MCF 10A (cell line): ENCODE data around the gene RAPGEF1. TPM values are rescaled to one million over a fixed set of nuclear protein-coding genes. Genes with fewer than 3 reads are reported as not detected.
"Not testable (repeated sequence)": the region's sequence is repeated elsewhere in the genome, so short reads cannot be mapped to it uniquely, and the experiment has no call there.

Source experiments
- BruUV-seq: library from RNA; stranded (reverse); fragments of 400-500 nt; replicated peaks from 2 replicates; lab custom pipeline; 2021; lab: Mats Ljungman, UMichigan
- CTCF ChIA-PET: fragments of 300-600 bp; sonication (Branson Sonifier 250); formaldehyde crosslinking; extraction: SDS; loops from one replicate; lab custom pipeline; 2021; ENCODE audit warnings: antibody characterized with exemption, inconsistent platforms; lab: Yijun Ruan, JAX
- POLR2A ChIA-PET: fragments of 300-600, 350-650 bp; sonication (Branson Sonifier 250); formaldehyde crosslinking; extraction: SDS; loops from one replicate; lab custom pipeline; 2020; ENCODE audit warnings: antibody characterized with exemption, inconsistent platforms; lab: Yijun Ruan, JAX
- DNase-seq: peaks from one replicate; pipeline ENCODE4 v3.0.0-alpha.2; 2018; ENCODE audit not compliant: unreplicated experiment
- H3K27ac Mint-ChIP-seq: one replicate; pipeline ENCODE4 v1.8.0; 2022; ENCODE audit warnings: mild to moderate bottlenecking, low read depth, mixed read lengths; ENCODE audit not compliant: unreplicated experiment
- H3K27me3 Mint-ChIP-seq: one replicate; pipeline ENCODE4 v1.8.0; 2022; ENCODE audit warnings: mixed read lengths; ENCODE audit not compliant: insufficient read depth, unreplicated experiment
- H3K36me3 Mint-ChIP-seq: one replicate; pipeline ENCODE4 v1.8.0; 2022; ENCODE audit warnings: mild to moderate bottlenecking, moderate library complexity, mixed read lengths; ENCODE audit not compliant: insufficient read depth, unreplicated experiment
- H3K4me1 Mint-ChIP-seq: one replicate; pipeline ENCODE4 v1.8.0; 2022; ENCODE audit warnings: mixed read lengths; ENCODE audit not compliant: insufficient read depth, unreplicated experiment
- H3K4me3 Mint-ChIP-seq: one replicate; pipeline ENCODE4 v1.8.0; 2022; ENCODE audit warnings: mild to moderate bottlenecking, moderate library complexity, mixed read lengths; ENCODE audit not compliant: unreplicated experiment
- H3K9me3 Mint-ChIP-seq: one replicate; pipeline ENCODE4 v1.8.0; 2022; ENCODE audit warnings: mixed read lengths; ENCODE audit not compliant: unreplicated experiment
- CTCF ChIP-seq: fragments of 200-600 bp; IDR thresholded peaks from one replicate; pipeline ENCODE4 v1.8.0; 2022; ENCODE audit warnings: antibody characterized with exemption, mild to moderate bottlenecking; ENCODE audit not compliant: unreplicated experiment
- intact Hi-C: fragments of 100-400 bp; cut with micrococcal nuclease; formaldehyde crosslinking; loops from 2 replicates; pipeline ENCODE4 v1.14.1; 2022
- total RNA-seq: library from RNA; stranded (reverse); gene quantifications from 2 replicates; pipeline ENCODE4 v1.2.3, GENCODE V29; 2022

The RAPGEF1 gene
- total RNA-seq, 1 experiment from 2014 or later = 55.4 TPM

GRCh38 chr9:131663288-131663687 lies 76.6 kb downstream of the RAPGEF1 start:
- BruUV-seq = no TSS peak
- POLR2A ChIA-PET = interaction anchor here (0.7 kb wide), 1 partner anchor 33 kb away, joined by 3 read pairs; no protein-coding TSS in a partner anchor
- DNase-seq = no peak
- Mint-ChIP-seq H3K4me1 (peaks cover 20% of the 10 kb centered on the region), H3K9me3 (peaks cover 8% of the 10 kb centered on the region), H3K27ac (no peak overlapping the region), H3K36me3 (peaks cover 6% of the 10 kb centered on the region), H3K27me3 (no peaks in the 10 kb centered on the region), H3K4me3 (no peak overlapping the region)
- intact Hi-C loops = no loop called here
- no peak for TF ChIP-seq CTCF
- CTCF ChIA-PET = no interaction called here

GRCh38 chr9:131662289-131662621 lies 77.6 kb downstream of the RAPGEF1 start:
- BruUV-seq, H3K36me3 Mint-ChIP-seq, H3K27me3 Mint-ChIP-seq, H3K27ac Mint-ChIP-seq, CTCF ChIA-PET, intact Hi-C loops, DNase-seq, H3K4me3 Mint-ChIP-seq, H3K9me3 Mint-ChIP-seq: not testable (repeated sequence)
- peaks cover 24% of the 10 kb centered on the region for H3K4me1 Mint-ChIP-seq
- POLR2A ChIA-PET = interaction anchor here (0.6 to 0.7 kb wide), 3 partner anchors 55 to 77 kb away, joined by 3 read pairs; no protein-coding TSS in a partner anchor

- Mint-ChIP-seq H3K4me3 (no peak overlapping the region), H3K4me1 (peaks cover 29% of the 10 kb centered on the region), H3K27ac (no peak overlapping the region), H3K9me3 (peaks cover 8% of the 10 kb centered on the region), H3K36me3 (peaks cover 6% of the 10 kb centered on the region), H3K27me3 (no peaks in the 10 kb centered on the region)
- DNase-seq = no peak
- intact Hi-C loops = no loop called here
- no peak for TF ChIP-seq CTCF
- ChIA-PET POLR2A (interaction anchor here (0.7 kb wide), 1 partner anchor 71 kb away, joined by 3 read pairs; no protein-coding TSS in a partner anchor), CTCF (no interaction called here)
- no TSS peak for BruUV-seq
Measured at GRCh38 chr9:131661568-131662288, 78.1 kb downstream of the RAPGEF1 start.

GRCh38 chr9:131660466-131661405 lies 79.1 kb downstream of the RAPGEF1 start:
- intact Hi-C loops = no loop called here
- H3K27ac Mint-ChIP-seq = peak overlapping the region; percentile 23
- no peaks in the 10 kb centered on the region for H3K27me3 Mint-ChIP-seq
- no TSS peak for BruUV-seq
- H3K36me3 Mint-ChIP-seq = peaks cover 6% of the 10 kb centered on the region
- no peak for DNase-seq
- no peak overlapping the region for H3K4me3 Mint-ChIP-seq
- H3K4me1 Mint-ChIP-seq = peaks cover 37% of the 10 kb centered on the region
- CTCF ChIA-PET = interaction anchor here (0.6 to 0.7 kb wide), 3 partner anchors 63 to 406 kb away, joined by 3 to 4 read pairs (median 3); no protein-coding TSS in a partner anchor
- TF ChIP-seq CTCF = no peak
- POLR2A ChIA-PET = interaction anchor here (3.7 kb wide), 1 partner anchor 17 kb away, joined by 44 read pairs; no protein-coding TSS in a partner anchor
- peaks cover 8% of the 10 kb centered on the region for H3K9me3 Mint-ChIP-seq
